Measurements from ENCODE around the gene TBRG4.
"Not testable (repeated sequence)": the region's sequence is repeated elsewhere in the genome, so short reads cannot be mapped to it uniquely, and the experiment has no call there.

The TBRG4 gene

DNA sequence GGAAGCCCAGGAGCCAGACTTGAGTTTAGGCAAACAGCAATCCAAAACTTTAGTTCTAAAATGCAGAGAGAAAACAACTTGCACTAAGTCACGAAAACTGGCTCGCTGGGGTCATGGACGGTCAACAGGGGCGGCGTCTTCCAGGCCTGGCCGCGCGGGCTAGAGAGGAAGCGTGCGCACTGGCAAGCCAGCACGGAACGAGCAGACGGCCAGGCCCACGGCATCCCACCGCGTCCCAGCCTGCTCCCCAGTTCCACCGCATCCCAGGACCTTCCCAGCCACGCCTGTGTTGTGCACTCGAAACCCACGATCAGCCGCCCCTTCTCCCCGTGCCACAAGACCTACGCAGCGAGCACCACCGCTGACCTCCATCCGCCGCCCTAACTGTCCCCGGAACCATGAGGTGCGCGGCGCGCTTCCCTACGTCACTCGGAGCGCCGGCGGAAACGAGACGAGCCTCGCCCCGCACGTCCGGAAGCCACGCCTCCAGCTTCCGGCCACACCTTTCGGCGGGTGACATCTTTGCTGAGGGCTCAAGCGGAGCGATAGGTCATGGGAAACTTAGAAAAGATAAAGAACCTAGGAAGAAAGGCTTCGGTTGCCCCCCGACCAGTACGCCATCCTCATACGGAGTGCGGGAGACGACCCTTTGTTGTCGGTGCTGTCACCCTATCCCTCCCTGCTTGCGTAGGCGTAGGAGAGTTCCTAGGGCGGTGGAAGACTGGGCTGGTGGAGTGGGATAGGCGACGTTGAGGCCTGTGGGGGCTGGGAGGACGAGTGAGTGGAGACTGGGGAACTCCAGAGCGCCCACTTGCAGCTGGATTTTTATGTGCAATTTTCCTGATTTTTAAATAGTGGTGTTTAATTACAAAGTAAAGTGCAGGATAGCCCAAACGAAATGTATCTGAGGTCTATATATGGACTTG, at the start of gene TBRG4:
Gene TBRG4, minus strand, starts transcription at position 400 of the 926 bp plus-strand sequence. CDS start 2,460 bp downstream, outside the sequence.
- peak; percentile 98 to 99 (median 99) for DNase-seq

DNA sequence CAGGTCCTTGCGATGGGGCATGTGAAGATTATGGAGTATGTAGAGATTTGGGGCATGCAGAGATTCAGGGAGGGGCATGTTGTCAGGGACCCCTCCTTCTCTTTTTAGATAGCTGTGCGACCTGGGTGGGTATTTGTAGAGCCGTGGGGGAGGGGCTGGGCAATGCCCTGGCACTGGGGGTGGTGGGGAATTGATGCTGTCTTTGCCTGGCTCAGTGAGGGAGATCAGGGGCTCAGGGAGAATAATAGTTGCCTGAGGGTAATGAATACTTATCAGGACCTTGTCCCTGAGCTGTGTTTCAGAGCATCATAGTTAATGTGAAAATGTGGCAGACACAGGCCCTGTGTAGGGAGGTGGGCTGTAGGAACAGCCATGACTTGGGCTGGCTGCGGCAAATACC, 49.6 kb upstream of the TBRG4 start:
- no peak for DNase-seq

- DNase-seq = peak in 1 of 3 donors; percentile 15
Measured at GRCh38 chr7:45160417-45160881, 49.0 kb upstream of the TBRG4 start.

GRCh38 chr7:45159296-45159695, 47.8 kb upstream of the TBRG4 start:
- no peak for DNase-seq

DNA sequence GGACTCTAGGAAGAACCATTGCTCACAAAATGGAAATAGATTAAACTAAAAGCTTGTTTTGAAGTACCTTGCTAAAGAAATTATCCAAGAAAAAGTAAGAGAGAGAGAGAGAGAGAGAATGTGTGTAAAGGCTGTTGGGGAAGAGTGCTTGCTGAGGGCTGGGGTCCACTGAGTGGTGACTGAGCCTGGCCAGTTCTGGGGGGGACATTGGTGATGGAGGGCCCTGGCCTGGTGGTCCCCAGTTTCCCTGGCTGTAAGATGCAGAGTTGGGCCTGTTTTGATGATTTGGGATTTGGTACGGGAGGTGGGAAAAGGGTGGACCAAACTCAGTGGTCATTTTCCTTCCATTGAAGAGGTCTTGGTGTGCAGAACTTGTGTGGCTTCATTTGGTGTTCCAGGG, 47.0 kb upstream of the TBRG4 start:
- no peak for DNase-seq

DNA sequence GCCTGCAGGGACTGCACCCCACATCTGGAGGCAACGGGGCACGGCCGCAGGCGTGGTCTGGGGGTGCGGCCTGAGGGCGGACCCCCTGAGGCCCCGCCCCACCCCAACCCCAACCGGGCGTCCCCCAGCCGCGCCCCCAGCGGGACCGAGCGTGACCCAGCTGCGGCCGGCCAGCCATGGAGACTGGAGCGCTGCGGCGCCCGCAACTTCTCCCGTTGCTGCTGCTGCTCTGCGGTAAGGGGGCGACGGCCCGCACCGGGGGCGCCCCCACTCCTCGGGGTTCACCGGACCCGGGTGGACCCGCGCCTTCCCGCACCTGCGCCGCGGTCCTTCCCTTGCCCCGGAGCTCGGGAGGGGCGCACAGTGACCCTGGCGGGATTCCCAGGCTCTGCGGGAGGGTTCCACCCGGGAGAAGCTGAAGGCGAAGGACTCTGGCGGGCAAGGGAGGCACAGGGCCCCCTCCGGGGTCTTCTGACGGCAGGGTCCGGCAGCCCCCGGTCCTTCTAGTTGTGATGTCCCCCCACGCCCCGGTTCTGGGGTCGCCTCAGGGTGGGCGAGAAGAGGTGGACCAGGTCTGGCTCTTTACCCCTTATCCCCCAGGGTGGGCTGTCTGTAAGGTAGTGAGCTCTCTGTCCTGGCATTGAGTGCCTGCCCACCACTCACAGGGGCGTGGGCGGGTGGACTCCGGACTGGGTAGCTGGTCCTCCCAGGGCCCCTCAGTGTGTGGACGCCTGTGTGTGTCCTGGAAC, 46.3 kb upstream of the TBRG4 start, which contains the start of gene RAMP3:
Gene RAMP3, plus strand, starts transcription at position 139 of the 749 bp plus-strand sequence. Its CDS starts 38 bp downstream, at position 177.
- DNase-seq = no peak

DNA sequence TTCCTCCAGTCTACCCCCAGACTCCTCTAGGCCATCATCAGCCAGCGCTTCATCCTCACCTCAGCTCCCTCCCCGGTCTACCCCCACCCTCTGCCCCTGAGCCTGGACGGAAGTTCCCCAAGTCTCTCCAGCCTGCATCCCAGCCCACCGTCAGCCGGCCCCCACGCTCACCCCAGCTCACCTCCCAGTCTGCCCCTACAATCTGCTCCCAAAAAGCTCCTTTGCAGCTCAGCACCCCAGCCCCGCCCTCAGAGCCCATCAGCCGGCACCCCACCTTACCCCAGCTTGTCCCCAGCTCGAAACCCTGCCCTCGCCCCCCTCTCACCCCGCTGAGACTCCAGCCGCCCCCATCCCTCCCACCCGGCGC, 45.8 kb upstream of the TBRG4 start:
- no peak for DNase-seq

- no peak for DNase-seq
Measured at GRCh38 chr7:45156516-45157272, 45.2 kb upstream of the TBRG4 start.

- DNase-seq = no peak
Measured at GRCh38 chr7:45155941-45156340, 44.4 kb upstream of the TBRG4 start.

GRCh38 chr7:45155357-45155900, 43.9 kb upstream of the TBRG4 start:
- DNase-seq = no peak

- not testable (repeated sequence) for DNase-seq
Measured at GRCh38 chr7:45153861-45154260, 42.4 kb upstream of the TBRG4 start.

GRCh38 chr7:45153233-45153632, 41.7 kb upstream of the TBRG4 start:
- no peak for DNase-seq

DNA sequence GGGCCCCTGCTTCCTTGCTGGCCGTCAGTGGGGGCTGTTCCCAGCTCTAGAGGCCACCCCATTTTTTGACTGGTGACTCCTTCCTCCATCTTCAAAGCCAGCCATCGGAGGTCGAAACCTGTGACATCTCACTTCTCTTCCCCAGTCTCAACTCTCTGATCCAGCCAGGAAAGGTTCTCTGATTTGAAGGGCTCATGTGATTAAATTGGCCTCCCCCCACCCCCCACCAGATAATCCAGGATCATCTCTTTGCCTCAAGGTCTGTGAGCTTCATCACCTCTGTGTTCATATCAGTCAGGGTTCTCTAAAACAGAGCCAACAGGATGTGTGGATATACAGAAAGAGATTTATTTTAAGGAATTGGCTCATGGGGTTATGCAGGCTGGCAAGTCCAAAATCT, 40.5 kb upstream of the TBRG4 start:
- DNase-seq = no peak

GRCh38 chr7:45151131-45151684, 39.7 kb upstream of the TBRG4 start:
- no peak for DNase-seq

- DNase-seq = no peak
Measured at GRCh38 chr7:45150199-45150598, 38.7 kb upstream of the TBRG4 start.

DNA sequence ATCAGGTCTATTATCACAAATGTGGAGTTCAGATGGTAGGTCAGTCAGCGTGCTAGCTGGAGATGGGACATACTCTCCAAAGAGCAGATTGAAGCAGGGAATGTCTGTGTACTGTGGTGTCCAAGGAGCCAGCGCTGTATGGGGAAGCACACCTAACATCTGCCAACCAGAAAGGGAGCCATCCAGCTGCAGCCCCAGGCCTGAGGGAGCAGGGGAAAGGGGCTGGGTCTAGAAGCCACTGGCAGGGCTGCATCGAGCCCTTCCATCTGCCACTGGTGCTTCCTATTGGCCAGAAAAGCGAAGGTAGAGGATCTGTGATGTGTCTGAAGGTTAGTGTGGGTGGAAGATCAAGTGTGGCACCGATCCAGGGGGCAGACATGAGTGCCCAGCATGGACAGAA, 38.1 kb upstream of the TBRG4 start:
- DNase-seq = no peak

GRCh38 chr7:45148653-45148973, 37.1 kb upstream of the TBRG4 start:
- no peak for DNase-seq

DNA sequence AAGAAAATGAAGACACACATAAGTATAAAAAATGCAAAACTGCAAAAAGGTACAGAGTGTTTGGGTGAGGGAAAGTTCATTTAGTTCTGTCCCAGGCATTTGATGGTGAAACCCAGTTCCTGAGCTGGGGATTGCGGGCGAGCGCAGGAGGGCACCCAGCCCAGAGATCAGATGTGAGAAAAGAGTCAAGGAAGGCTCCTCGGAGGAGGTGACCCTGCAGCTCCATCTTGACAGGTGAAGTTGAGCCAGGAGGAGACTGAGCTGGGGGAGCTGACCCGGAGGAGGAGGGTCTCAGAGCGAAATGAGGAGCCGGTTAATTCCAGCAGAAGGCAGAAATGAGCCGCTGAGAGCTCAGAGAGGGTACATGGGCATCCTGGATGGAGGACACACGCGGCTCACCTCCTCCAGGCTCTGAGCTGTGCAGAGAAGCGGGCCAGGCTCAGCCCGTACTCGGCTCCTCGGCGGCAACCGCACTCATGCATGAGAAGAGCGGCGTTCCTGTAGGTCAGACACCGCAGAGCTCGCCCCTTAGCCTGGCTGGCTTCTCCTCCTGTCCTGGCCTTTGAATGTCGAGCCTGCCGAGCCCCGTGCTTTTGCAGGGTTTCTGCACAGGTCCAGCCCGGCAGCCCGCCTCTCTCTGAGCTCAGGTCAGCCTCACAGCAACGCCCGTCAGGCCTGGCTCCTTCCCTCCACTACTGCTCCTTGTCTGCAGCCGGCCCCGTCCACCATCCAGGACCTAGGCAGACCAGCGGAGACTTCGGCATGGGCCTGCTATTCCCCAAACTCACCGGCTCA, 36.6 kb upstream of the TBRG4 start:
- no peak for DNase-seq

DNA sequence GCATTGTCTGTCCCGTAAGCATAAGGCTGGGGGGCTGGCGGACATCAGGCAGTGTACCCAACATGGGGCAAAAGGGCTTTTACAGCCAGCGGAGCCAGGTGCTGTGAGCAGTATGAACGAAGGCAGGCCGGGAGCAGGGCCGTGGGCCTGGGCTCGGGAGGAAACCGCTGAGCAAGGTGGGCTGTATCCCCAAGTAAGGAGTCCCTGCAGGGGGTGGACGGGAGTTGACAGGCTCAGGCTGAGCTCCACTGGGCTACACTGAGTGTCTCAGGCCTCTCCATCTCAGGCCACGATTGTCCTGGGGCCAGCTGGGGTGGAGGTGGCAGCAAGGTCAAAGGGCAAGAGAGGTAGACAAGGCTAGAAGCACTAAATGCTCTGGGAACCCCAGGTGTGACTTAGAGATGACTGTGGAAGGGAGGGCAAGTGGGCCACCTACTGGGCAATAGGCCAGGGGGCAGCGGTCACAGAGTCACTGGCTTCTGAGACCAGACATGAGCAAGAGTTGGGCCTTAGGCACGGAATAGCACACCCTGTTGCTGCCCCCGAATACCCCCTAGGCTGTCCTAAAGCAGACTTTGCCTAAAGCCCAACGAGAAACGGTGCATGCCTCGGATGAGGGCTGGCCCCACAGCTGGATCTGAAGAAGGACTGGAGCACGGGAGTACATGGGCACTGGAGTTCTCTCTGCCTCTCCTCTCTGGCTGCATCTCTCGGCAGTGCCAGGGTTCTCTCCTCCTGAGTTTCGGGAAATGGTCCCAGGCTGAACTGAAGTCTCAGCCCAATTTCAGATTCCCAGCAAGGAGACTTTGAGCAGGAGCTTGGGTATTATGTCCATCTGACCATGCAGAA, 35.3 kb upstream of the TBRG4 start:
- no peak for DNase-seq

GRCh38 chr7:45145881-45146280, 34.4 kb upstream of the TBRG4 start:
- no peak for DNase-seq

DNA sequence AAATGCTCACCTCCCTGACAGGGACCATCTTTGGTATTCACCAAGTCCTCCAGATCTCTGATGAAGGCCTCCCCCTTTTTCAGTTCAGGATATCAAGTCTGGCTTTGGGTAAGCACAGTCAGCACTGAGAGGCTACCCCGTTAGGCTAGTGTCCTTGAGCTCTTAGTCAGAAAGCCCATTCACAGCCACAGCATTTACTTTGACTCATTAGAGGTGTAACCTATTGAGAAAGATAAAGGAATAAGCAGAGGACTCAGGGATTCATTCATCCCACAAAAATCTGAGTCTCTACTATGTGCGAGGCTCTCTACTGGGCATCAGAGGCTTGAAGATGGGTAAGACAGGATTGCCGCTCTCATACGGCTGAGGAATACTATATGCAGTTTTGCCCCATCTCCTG, 32.1 kb upstream of the TBRG4 start:
- DNase-seq = no peak

Measured in suppressor macrophage treated with lipopolysaccharide for 1 hour (primary cell).